HEK293 (cell line): ENCODE data around the gene HYOU1.

Experiments
- CTCF ChIP-seq: fragments of 450-650 bp; formaldehyde crosslinking; IDR thresholded peaks from 2 replicates; pipeline ENCODE4 v1.5.1; 2016; ENCODE audit warnings: missing biosample characterization, missing genetic modification characterization
- HOXD13 ChIP-seq: sonication (generic); formaldehyde crosslinking; IDR thresholded peaks from 2 replicates; pipeline ENCODE4 v1.8.0; 2022; ENCODE audit warnings: missing genetic modification reagents, borderline replicate concordance
- INSM2 ChIP-seq: fragments of 450-650 bp; formaldehyde crosslinking; IDR thresholded peaks from 2 replicates; pipeline ENCODE4 v1.5.1; 2016; ENCODE audit warnings: missing biosample characterization, missing genetic modification characterization
- MYNN ChIP-seq: fragments of 450-650 bp; formaldehyde crosslinking; IDR thresholded peaks from 2 replicates; pipeline ENCODE4 v1.5.1; 2016; ENCODE audit warnings: missing biosample characterization, missing genetic modification characterization, borderline replicate concordance
- REPIN1 ChIP-seq: fragments of 450-650 bp; formaldehyde crosslinking; IDR thresholded peaks from 2 replicates; pipeline ENCODE4 v1.5.1; 2017; ENCODE audit warnings: missing biosample characterization, missing genetic modification characterization, low read depth
- SCRT1 ChIP-seq: fragments of 450-650 bp; formaldehyde crosslinking; IDR thresholded peaks from 2 replicates; pipeline ENCODE4 v1.5.1; 2016; ENCODE audit warnings: missing biosample characterization, missing genetic modification characterization, borderline replicate concordance
- SETDB1 ChIP-seq: IDR thresholded peaks from one replicate; pipeline ENCODE4 v1.6.1; 2017; ENCODE audit warnings: mild to moderate bottlenecking, low read length, moderate library complexity, mixed read lengths; ENCODE audit not compliant: insufficient read length
- SP7 ChIP-seq: fragments of 450-650 bp; formaldehyde crosslinking; IDR thresholded peaks from 2 replicates; pipeline ENCODE4 v1.5.1; 2016; ENCODE audit warnings: missing biosample characterization, missing genetic modification characterization
- YY1 ChIP-seq: fragments of 450-650 bp; formaldehyde crosslinking; IDR thresholded peaks from 2 replicates; pipeline ENCODE4 v1.5.1; 2018; ENCODE audit warnings: missing biosample characterization, missing genetic modification characterization
- ZBTB21 ChIP-seq: fragments of 450-650 bp; formaldehyde crosslinking; IDR thresholded peaks from 2 replicates; pipeline ENCODE4 v1.5.1; 2017; ENCODE audit warnings: missing biosample characterization, missing genetic modification characterization
- ZBTB48 ChIP-seq: fragments of 450-650 bp; formaldehyde crosslinking; IDR thresholded peaks from 2 replicates; pipeline ENCODE4 v1.5.1; 2016; ENCODE audit warnings: missing biosample characterization, missing genetic modification characterization
- ZFP37 ChIP-seq: fragments of 450-650 bp; formaldehyde crosslinking; IDR thresholded peaks from 2 replicates; pipeline ENCODE4 v1.5.1; 2016; ENCODE audit warnings: missing biosample characterization, missing genetic modification characterization
- ZNF114 ChIP-seq: fragments of 450-650 bp; formaldehyde crosslinking; IDR thresholded peaks from 2 replicates; pipeline ENCODE4 v1.5.0; 2017; ENCODE audit warnings: missing biosample characterization, missing genetic modification characterization
- ZNF175 ChIP-seq: fragments of 450-650 bp; formaldehyde crosslinking; IDR thresholded peaks from 2 replicates; pipeline ENCODE4 v1.5.1; 2016; ENCODE audit warnings: missing biosample characterization, missing genetic modification characterization
- ZNF221 ChIP-seq: fragments of 450-650 bp; formaldehyde crosslinking; IDR thresholded peaks from 2 replicates; pipeline ENCODE4 v1.5.1; 2017; ENCODE audit warnings: missing biosample characterization, missing genetic modification characterization, borderline replicate concordance
- ZNF248 ChIP-seq: fragments of 450-650 bp; formaldehyde crosslinking; IDR thresholded peaks from 2 replicates; pipeline ENCODE4 v1.5.1; 2017; ENCODE audit warnings: missing biosample characterization, missing genetic modification characterization
- ZNF280D ChIP-seq: fragments of 450-650 bp; formaldehyde crosslinking; IDR thresholded peaks from 2 replicates; pipeline ENCODE4 v1.5.1; 2016; ENCODE audit warnings: missing biosample characterization, missing genetic modification characterization
- ZNF335 ChIP-seq: fragments of 450-650 bp; formaldehyde crosslinking; conservative IDR thresholded peaks from 2 replicates; pipeline ENCODE4 v1.5.1; 2016; ENCODE audit warnings: missing biosample characterization, missing genetic modification characterization
- ZNF341 ChIP-seq: fragments of 450-650 bp; formaldehyde crosslinking; IDR thresholded peaks from 2 replicates; pipeline ENCODE4; 2016; ENCODE audit warnings: low read depth, missing biosample characterization, missing genetic modification characterization
- ZNF423 ChIP-seq: fragments of 450-650 bp; formaldehyde crosslinking; IDR thresholded peaks from 2 replicates; pipeline ENCODE4 v1.5.1; 2016; ENCODE audit warnings: missing biosample characterization, missing genetic modification characterization
- ZNF426 ChIP-seq: fragments of 450-650 bp; formaldehyde crosslinking; IDR thresholded peaks from 2 replicates; pipeline ENCODE4 v1.5.1; 2017; ENCODE audit warnings: missing biosample characterization, missing genetic modification characterization, mild to moderate bottlenecking, inconsistent platforms, moderate library complexity
- ZNF449 ChIP-seq: fragments of 450-650 bp; formaldehyde crosslinking; IDR thresholded peaks from 2 replicates; pipeline ENCODE4 v1.5.1; 2017; ENCODE audit warnings: missing biosample characterization, mild to moderate bottlenecking, missing genetic modification characterization, moderate library complexity
- ZNF48 ChIP-seq: fragments of 450-650 bp; formaldehyde crosslinking; IDR thresholded peaks from 2 replicates; pipeline ENCODE4 v1.5.1; 2016; ENCODE audit warnings: missing biosample characterization, missing genetic modification characterization
- ZNF529 ChIP-seq: fragments of 450-650 bp; formaldehyde crosslinking; IDR thresholded peaks from 2 replicates; pipeline ENCODE4 v1.5.1; 2017; ENCODE audit warnings: missing genetic modification characterization, missing biosample characterization; ENCODE audit not compliant: insufficient replicate concordance
- ZNF626 ChIP-seq: fragments of 450-650 bp; sonication (Bioruptor Pico); formaldehyde crosslinking; IDR thresholded peaks from 2 replicates; pipeline ENCODE4 v1.5.1; 2018; ENCODE audit warnings: missing biosample characterization, missing genetic modification characterization, inconsistent platforms
- ZNF692 ChIP-seq: fragments of 450-650 bp; formaldehyde crosslinking; IDR thresholded peaks from 2 replicates; pipeline ENCODE4 v1.5.1; 2016; ENCODE audit warnings: missing biosample characterization, missing genetic modification characterization
- ZNF776 ChIP-seq: fragments of 450-650 bp; formaldehyde crosslinking; IDR thresholded peaks from 2 replicates; pipeline ENCODE4 v1.5.0; 2017; ENCODE audit warnings: missing biosample characterization, missing genetic modification characterization, borderline replicate concordance
- ZNF830 ChIP-seq: fragments of 450-650 bp; IDR thresholded peaks from 2 replicates; pipeline ENCODE4 v1.5.0; 2018; ENCODE audit warnings: missing biosample characterization, missing genetic modification characterization, low read depth, mild to moderate bottlenecking, moderate library complexity
- TF ChIP-seq, protein P1 (sequence below): fragments of 450-650 bp; formaldehyde crosslinking; IDR thresholded peaks from 2 replicates; pipeline ENCODE4 v1.5.1; 2016; ENCODE audit warnings: missing biosample characterization, missing genetic modification characterization, borderline replicate concordance

HYOU1 gene

GRCh38 chr11:119018074-119018938, 38.7 kb downstream of the HYOU1 start, which contains the start of the genes RPS25 and TRAPPC4 (continued):
- TF ChIP-seq ZNF692 (tag by site-specific recombination) (peak; percentile 53; the same call in 1 of the 2 replicates), ZNF423 (no peak), ZNF341 (tag by site-specific recombination) (no peak; the same call in 1 of the 2 replicates), ZNF221 (tag by site-specific recombination) (no peak), SCRT1 (peak; percentile 97), ZNF175 (no peak), HOXD13 (CRISPR knock-in tag) (no peak), ZBTB21 (tag by site-specific recombination) (peak; percentile 89), ZNF776 (tag by site-specific recombination) (no peak), ZFP37 (no peak), SETDB1 (no peak), ZNF114 (tag by site-specific recombination) (no peak), INSM2 (tag by site-specific recombination) (no peak), ZNF626 (tag by site-specific recombination) (no peak), MYNN (tag by site-specific recombination) (no peak), ZNF280D (tag by site-specific recombination) (no peak), ZNF529 (tag by site-specific recombination) (no peak), REPIN1 (tag by site-specific recombination) (no peak), CTCF (tag by site-specific recombination) (no peak), SP7 (tag by site-specific recombination) (peak; percentile 43; the same call in 1 of the 2 replicates), ZNF426 (tag by site-specific recombination) (no peak), YY1 (tag by site-specific recombination) (peak; percentile 66; the same call in 1 of the 2 replicates), ZNF335 (tag by site-specific recombination) (peak; percentile 99), ZNF248 (tag by site-specific recombination) (no peak), ZNF48 (tag by site-specific recombination) (no peak), ZNF830 (tag by site-specific recombination) (no peak), ZBTB48 (tag by site-specific recombination) (no peak), ZNF449 (no peak)
- TF ChIP-seq, protein P1, sequence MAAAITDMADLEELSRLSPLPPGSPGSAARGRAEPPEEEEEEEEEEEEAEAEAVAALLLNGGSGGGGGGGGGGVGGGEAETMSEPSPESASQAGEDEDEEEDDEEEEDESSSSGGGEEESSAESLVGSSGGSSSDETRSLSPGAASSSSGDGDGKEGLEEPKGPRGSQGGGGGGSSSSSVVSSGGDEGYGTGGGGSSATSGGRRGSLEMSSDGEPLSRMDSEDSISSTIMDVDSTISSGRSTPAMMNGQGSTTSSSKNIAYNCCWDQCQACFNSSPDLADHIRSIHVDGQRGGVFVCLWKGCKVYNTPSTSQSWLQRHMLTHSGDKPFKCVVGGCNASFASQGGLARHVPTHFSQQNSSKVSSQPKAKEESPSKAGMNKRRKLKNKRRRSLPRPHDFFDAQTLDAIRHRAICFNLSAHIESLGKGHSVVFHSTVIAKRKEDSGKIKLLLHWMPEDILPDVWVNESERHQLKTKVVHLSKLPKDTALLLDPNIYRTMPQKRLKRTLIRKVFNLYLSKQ (tag by site-specific recombination): no peak
